Testis (tissue), 2 donors: ENCODE results near the gene UNG.

ENCODE experiments used
- CTCF ChIP-seq, 3 experiments: fragments of 450-650 bp in 2 of 3; fragments of 200-600 bp in 1 of 3; sonication (generic) in 1 of 3; IDR thresholded peaks; one replicate each; pipeline ENCODE4 v1.5.1; 2016 to 2019; ENCODE audit warnings: antibody characterized with exemption in 3 of 3, mild to moderate bottlenecking in 2 of 3, moderate library complexity in 1 of 3
- POLR2A ChIP-seq: fragments of 450-650 bp; IDR thresholded peaks from one replicate; pipeline ENCODE4 v1.6.1; 2017; ENCODE audit warnings: antibody characterized with exemption, mild to moderate bottlenecking, moderate library complexity

DNA sequence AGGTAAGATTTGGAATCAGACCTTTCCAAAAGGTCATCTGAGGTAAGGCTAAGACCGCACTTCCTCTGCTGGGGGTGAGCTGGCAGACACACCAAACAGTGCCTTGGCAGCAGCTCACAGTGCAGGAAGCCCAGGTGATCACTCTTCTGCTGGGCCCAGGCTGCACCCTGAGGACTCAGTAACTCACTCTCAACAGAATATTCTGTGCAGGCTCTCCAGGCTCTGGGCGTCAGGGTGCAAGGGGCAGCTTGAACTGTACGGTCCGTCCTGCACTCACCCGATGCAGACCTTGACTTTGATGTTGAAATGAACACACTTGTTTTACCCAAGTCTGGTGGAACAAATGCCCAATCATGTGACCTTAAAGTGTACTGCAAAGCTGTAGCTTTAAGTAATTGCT is 10.1 kb upstream of the UNG start:
- TF ChIP-seq POLR2A (no peak), CTCF (IDR thresholded peaks at IDR 0.05) (no peak)
